HCT116 (cell line): Measurements from ENCODE around the gene CASK. TPM values are rescaled to one million over a fixed set of nuclear protein-coding genes. Genes with fewer than 3 reads are reported as not detected.

Experiments
- ATAC-seq: fragments of 200-7000 bp; cut with Tn5 transposase; 2 replicates; pipeline ENCODE4 v1.9.1; 2020; ENCODE audit warnings: mild to moderate bottlenecking, moderate library complexity
- BruUV-seq: library from RNA; stranded (reverse); fragments of 400-500 nt; replicated peaks from 2 replicates; lab custom pipeline; 2021; lab: Mats Ljungman, UMichigan
- CTCF ChIA-PET: fragments of 300-600 bp; sonication (Branson Sonifier 250); formaldehyde crosslinking; loops from one replicate; lab custom pipeline; 2021; ENCODE audit warnings: antibody characterized with exemption; lab: Charles Lee
- POLR2A ChIA-PET: fragments of 300-600, 350-600 bp; sonication (Branson Sonifier 250); formaldehyde crosslinking; loops from one replicate; lab custom pipeline; 2021; ENCODE audit warnings: antibody characterized with exemption; lab: Charles Lee
- RAD21 ChIA-PET, 2 experiments: fragments of 300-600 bp; sonication (Branson Sonifier 250); formaldehyde crosslinking; loops; one replicate each; lab custom pipeline; 2023; ENCODE audit warnings: low total read pairs in 2 of 2; ENCODE audit not compliant: uncharacterized antibody in 2 of 2, unreplicated experiment in 2 of 2, low non-redundant PET in 1 of 2; lab: Charles Lee
- DNase-seq: peaks from one replicate; pipeline ENCODE4 v3.0.0-alpha.2; 2010; ENCODE audit warnings: low read depth, low spot score
- H2AFZ ChIP-seq: fragments of 200-600 bp; shearing (Covaris generic), sonication (generic); 2 replicates; pipeline ENCODE4 v1.6.1; 2017; ENCODE audit warnings: low read depth, mixed run types, mixed read lengths, antibody characterized with exemption, low read length; ENCODE audit not compliant: poor library complexity, severe bottlenecking
- H3K27ac ChIP-seq: 2 replicates; pipeline ENCODE4 v1.5.1; 2012; ENCODE audit warnings: low read depth, low read length
- H3K27me3 ChIP-seq: fragments of 200-600 bp; sonication (generic); 2 replicates; pipeline ENCODE4 v1.6.1; 2016; ENCODE audit warnings: mixed run types, low read length, mixed read lengths; ENCODE audit not compliant: insufficient read depth
- H3K36me3 ChIP-seq, 2 experiments: fragments of 200-500 bp in 1 of 2; fragments of 200-600 bp in 1 of 2; sonication (Bioruptor generic) in 1 of 2; sonication (generic) in 1 of 2; 2 replicates each; pipeline versions ENCODE4 v1.5.1 to v1.6.1; 2014 to 2016; ENCODE audit warnings: low read length in 2 of 2, inconsistent platforms in 1 of 2, mixed read lengths in 1 of 2, mixed run types in 1 of 2; ENCODE audit not compliant: insufficient read depth in 2 of 2, control insufficient read depth in 1 of 2
- H3K4me1 ChIP-seq, 2 experiments: fragments of 200-600 bp in 1 of 2; sonication (generic) in 1 of 2; 2 replicates each; pipeline versions ENCODE4 v1.5.1 to v1.6.1; 2012 to 2017; ENCODE audit warnings: low read length in 2 of 2, inconsistent platforms in 1 of 2, mild to moderate bottlenecking in 1 of 2, mixed read lengths in 1 of 2, mixed run types in 1 of 2, moderate library complexity in 1 of 2; ENCODE audit not compliant: insufficient read depth in 2 of 2, control insufficient read depth in 1 of 2
- H3K4me2 ChIP-seq: fragments of 200-600 bp; sonication (generic); 2 replicates; pipeline ENCODE4 v1.6.1; 2017; ENCODE audit warnings: mixed run types, low read length, mixed read lengths
- H3K4me3 ChIP-seq, 2 experiments: fragments of 200-600 bp in 1 of 2; sonication (generic) in 1 of 2; replicated peaks in 1 of 2; 2 replicates each; pipeline ENCODE4 v1.5.1; 2011 to 2016; ENCODE audit warnings: low read length in 2 of 2, control low read depth in 1 of 2, low read depth in 1 of 2, mild to moderate bottlenecking in 1 of 2, mixed read lengths in 1 of 2, mixed run types in 1 of 2
- H3K79me2 ChIP-seq: fragments of 200-600 bp; sonication (generic); 2 replicates; pipeline ENCODE4 v1.6.1; 2017; ENCODE audit warnings: mild to moderate bottlenecking, mixed run types, low read length, moderate library complexity, mixed read lengths; ENCODE audit not compliant: insufficient read depth
- H3K9ac ChIP-seq: fragments of 200-600 bp; sonication (generic); 2 replicates; pipeline ENCODE4 v1.6.1; 2016; ENCODE audit warnings: low read length, mixed read lengths
- H3K9me2 ChIP-seq: fragments of 200-600 bp; sonication (generic), shearing (Covaris generic); 2 replicates; pipeline ENCODE4 v1.6.1; 2017; ENCODE audit warnings: mixed run types, mild to moderate bottlenecking, moderate library complexity; ENCODE audit not compliant: insufficient read depth
- H3K9me3 ChIP-seq, 2 experiments: fragments of 200-500 bp in 1 of 2; fragments of 200-600 bp in 1 of 2; sonication (Bioruptor generic) in 1 of 2; sonication (generic) in 1 of 2; 2 replicates each; pipeline ENCODE4 v1.6.1; 2014 to 2017; ENCODE audit warnings: low read length in 2 of 2, mixed read lengths in 2 of 2, inconsistent platforms in 1 of 2, low read depth in 1 of 2, mild to moderate bottlenecking in 1 of 2, mixed run types in 1 of 2, moderate library complexity in 1 of 2; ENCODE audit not compliant: control insufficient read depth in 1 of 2, insufficient read depth in 1 of 2
- H4K20me1 ChIP-seq: fragments of 200-600 bp; sonication (generic), shearing (Covaris generic); 2 replicates; pipeline ENCODE4 v1.6.1; 2017; ENCODE audit warnings: mixed run types, mild to moderate bottlenecking, moderate library complexity; ENCODE audit not compliant: insufficient read depth
- ATF3 ChIP-seq: IDR thresholded peaks from 2 replicates; pipeline ENCODE4 v1.6.1; 2012
- CBX3 ChIP-seq: IDR thresholded peaks from 2 replicates; pipeline ENCODE4 v1.6.1; 2012; ENCODE audit warnings: low read depth
- CEBPB ChIP-seq: IDR thresholded peaks from 2 replicates; pipeline ENCODE4 v1.6.1; 2012; ENCODE audit warnings: low read depth
- EGR1 ChIP-seq: IDR thresholded peaks from 2 replicates; pipeline ENCODE4 v1.6.1; 2012; ENCODE audit warnings: low read depth
- ELF1 ChIP-seq: IDR thresholded peaks from 2 replicates; pipeline ENCODE4 v1.6.1; 2012; ENCODE audit warnings: low read depth, borderline replicate concordance
- EZH2 ChIP-seq: fragments of 200-600 bp; sonication (generic); IDR thresholded peaks from 2 replicates; pipeline ENCODE4 v1.6.1; 2017; ENCODE audit warnings: antibody characterized with exemption, mixed run types
- EZH2phosphoT487 ChIP-seq: fragments of 200-600 bp; IDR thresholded peaks from 2 replicates; pipeline ENCODE4 v1.6.1; 2018; ENCODE audit warnings: antibody characterized with exemption, borderline replicate concordance
- FOSL1 ChIP-seq: IDR thresholded peaks from 2 replicates; pipeline ENCODE4 v1.6.1; 2012; ENCODE audit warnings: low read depth
- MAX ChIP-seq: IDR thresholded peaks from 2 replicates; pipeline ENCODE4 v1.6.1; 2012
- POLR2A ChIP-seq: IDR thresholded peaks from 2 replicates; pipeline ENCODE4 v1.7.0; 2011; ENCODE audit warnings: borderline replicate concordance; ENCODE audit not compliant: insufficient read depth, insufficient read length; ENCODE audit errors: extremely low read depth
- POLR2AphosphoS5 ChIP-seq: IDR thresholded peaks from 2 replicates; pipeline ENCODE4 v1.6.1; 2011; ENCODE audit warnings: mild to moderate bottlenecking, low read depth, low read length, moderate library complexity
- REST ChIP-seq: IDR thresholded peaks from 2 replicates; pipeline ENCODE4 v1.6.1; 2012; ENCODE audit warnings: low read depth
- SIN3A ChIP-seq: IDR thresholded peaks from 2 replicates; pipeline ENCODE4 v1.6.1; 2012; ENCODE audit warnings: low read depth
- SP1 ChIP-seq: IDR thresholded peaks from 2 replicates; pipeline ENCODE4 v1.6.1; 2012; ENCODE audit warnings: low read depth
- TCF7L2 ChIP-seq: IDR thresholded peaks from 2 replicates; pipeline ENCODE4 v1.7.0; 2011; ENCODE audit warnings: borderline replicate concordance, inconsistent platforms; ENCODE audit not compliant: insufficient read depth, insufficient read length; ENCODE audit errors: extremely low read depth
- YY1 ChIP-seq: IDR thresholded peaks from 2 replicates; pipeline ENCODE4 v1.6.1; 2011; ENCODE audit warnings: low read length, low read depth, moderate library complexity, mild to moderate bottlenecking; ENCODE audit not compliant: insufficient replicate concordance; ENCODE audit errors: extremely low read depth
- ZBTB33 ChIP-seq: IDR thresholded peaks from 2 replicates; pipeline ENCODE4 v1.6.1; 2011; ENCODE audit warnings: mild to moderate bottlenecking, low read length, moderate library complexity; ENCODE audit not compliant: insufficient replicate concordance; ENCODE audit errors: extremely low read depth
- ZFX ChIP-seq: fragments of 450-650 bp; IDR thresholded peaks from 2 replicates; pipeline ENCODE4 v1.6.1; 2017
- ZNF274 ChIP-seq: fragments of 200-500 bp; sonication (Bioruptor generic); IDR thresholded peaks from 2 replicates; pipeline ENCODE4 v1.6.1; 2014; ENCODE audit warnings: mild to moderate bottlenecking, low read depth, low read length, inconsistent platforms
- intact Hi-C: fragments of 100-400 bp; cut with micrococcal nuclease; formaldehyde crosslinking; loops from 2 replicates; pipeline ENCODE4 v1.10.0; 2022
- total RNA-seq: library from RNA; stranded (reverse); gene quantifications from one replicate; pipeline ENCODE4 v1.2.1, GENCODE V29; 2021; ENCODE audit not compliant: unreplicated experiment

Gene CASK
- total RNA-seq, 1 experiment from 2014 or later: 39.0 TPM

- no peak overlapping the region for H3K4me3 ChIP-seq
- H3K9me2 ChIP-seq: no peaks in the 10 kb centered on the region
- H3K9me3 ChIP-seq: no peaks in the 10 kb centered on the region
- CTCF ChIA-PET: no interaction called here
- no peak overlapping the region for H3K9ac ChIP-seq
- H2AFZ ChIP-seq: no peak overlapping the region
- no peaks in the 10 kb centered on the region for H4K20me1 ChIP-seq
- H3K27me3 ChIP-seq: no peaks in the 10 kb centered on the region
- RAD21 ChIA-PET: no interaction called here
- H3K36me3 ChIP-seq: no peaks in the 10 kb centered on the region
- intact Hi-C loops: no loop called here
- DNase-seq (no peak), ATAC-seq (no peak)
- POLR2A ChIA-PET: no interaction called here
- no peaks in the 10 kb centered on the region for H3K79me2 ChIP-seq
- no peaks in the 10 kb centered on the region for H3K4me1 ChIP-seq
- H3K27ac ChIP-seq: no peak overlapping the region
- no peak overlapping the region for H3K4me2 ChIP-seq
- TF ChIP-seq FOSL1 (no peak), ZBTB33 (no peak), ELF1 (no peak), POLR2AphosphoS5 (no peak), ATF3 (no peak), SIN3A (no peak), YY1 (no peak), CEBPB (no peak), EZH2phosphoT487 (no peak), ZFX (no peak), CBX3 (no peak), EGR1 (no peak), REST (no peak), SP1 (no peak), ZNF274 (no peak), MAX (no peak), TCF7L2 (no peak), POLR2A (no peak), EZH2 (no peak)
- BruUV-seq: no TSS peak
These were observed 22.9 kb upstream of the CASK start for GRCh38 chrX:41946235-41946634.
